Transverse colon (tissue), 4 donors: ENCODE data around the gene VPS26B. TPM values are rescaled to one million over a fixed set of nuclear protein-coding genes. Genes with fewer than 3 reads are reported as not detected.

Experiments
- DNase-seq: peaks from one replicate; pipeline ENCODE4 v3.0.0-alpha.2; 2019
- H3K27ac ChIP-seq, 4 donors: fragments of 200-600 bp; sonication (generic); 2 replicates each; pipeline ENCODE4 v1.5.1; 2016 to 2018; ENCODE audit warnings: inconsistent platforms in 4 of 4
- H3K27me3 ChIP-seq: fragments of 200-600 bp; sonication (generic); 2 replicates; pipeline ENCODE4 v1.5.1; 2017; ENCODE audit warnings: inconsistent platforms
- H3K36me3 ChIP-seq, 4 donors: fragments of 200-600 bp; sonication (generic); 2 replicates each; pipeline ENCODE4 v1.5.1; 2017 to 2019; ENCODE audit warnings: inconsistent platforms in 4 of 4
- H3K4me1 ChIP-seq, 4 donors: fragments of 200-600 bp; sonication (generic); 2 replicates each; pipeline ENCODE4 v1.5.1; 2017 to 2020; ENCODE audit warnings: inconsistent platforms in 4 of 4
- H3K4me3 ChIP-seq, 4 donors: fragments of 200-600 bp; sonication (generic); 1 replicate in 1 of 4; 2 replicates in 3 of 4; pipeline versions ENCODE4 v1.5.1 to v1.6.1; 2017 to 2019; ENCODE audit warnings: inconsistent platforms in 4 of 4
- H3K9me3 ChIP-seq, 2 donors: fragments of 200-600 bp; sonication (generic); 2 replicates each; pipeline ENCODE4 v1.5.1; 2017 to 2019; ENCODE audit warnings: inconsistent platforms in 2 of 2
- CTCF ChIP-seq, 5 experiments: fragments of 200-600 bp in 3 of 5; fragments of 450-650 bp in 2 of 5; sonication (generic) in 3 of 5; IDR thresholded peaks; 1 replicate in 2 of 5; 2 replicates in 3 of 5; pipeline ENCODE4 v1.5.1; 2016 to 2017; ENCODE audit warnings: antibody characterized with exemption in 5 of 5, inconsistent platforms in 3 of 5, mild to moderate bottlenecking in 2 of 5, moderate library complexity in 1 of 5
- EP300 ChIP-seq: sonication (generic); formaldehyde crosslinking; IDR thresholded peaks from one replicate; pipeline ENCODE4 v1.6.1; 2017; ENCODE audit warnings: antibody characterized with exemption, low read depth
- POLR2A ChIP-seq: fragments of 450-650 bp; IDR thresholded peaks from one replicate; pipeline ENCODE4 v1.6.1; 2016; ENCODE audit warnings: antibody characterized with exemption, mild to moderate bottlenecking, moderate library complexity
- POLR2AphosphoS5 ChIP-seq, 3 donors: sonication (generic); formaldehyde crosslinking; IDR thresholded peaks; one replicate each; pipeline ENCODE4 v1.6.1; 2016; ENCODE audit warnings: antibody characterized with exemption in 3 of 3
- WGBS, 2 donors: methylation state at CpG; one replicate each; pipeline ENCODE4 v1.1.5; 2018; ENCODE audit warnings: low coverage in 1 of 2; 5-methylcytosine and 5-hydroxymethylcytosine counted together
- in situ Hi-C, 4 donors: fragments of 200-750 bp; cut with MboI; loops; one replicate each; pipeline versions ENCODE4 v1.15.0 to v1.15.1; 2017; ENCODE audit warnings: low sequenced_read_pairs in 3 of 4, low pct_ligation_motif_present in 1 of 4, low pct_unique_long_range_greater_than_20kb in 1 of 4
- intact Hi-C: fragments of 100-400 bp; cut with DNase I; formaldehyde crosslinking; loops from one replicate; pipeline ENCODE4 v1.15.1; 2023; ENCODE audit warnings: low total_unique reads
- total RNA-seq, 4 donors: library from RNA; depleted of rRNA; stranded (reverse); fragments of >200 nt; gene quantifications; one replicate each; pipeline ENCODE4 v1.1.0, GENCODE V29; 2016

The VPS26B gene
- total RNA-seq, 4 donors from 2014 or later = 32.8 to 49.4 (median 44.6) TPM

GRCh38 chr11:134196756-134197155 is 27.7 kb upstream of the VPS26B start:
- no peak for TF ChIP-seq POLR2A
- no peak for TF ChIP-seq POLR2AphosphoS5 (IDR thresholded peaks at IDR 0.05)
- TF ChIP-seq EP300 = no peak
- no peak for TF ChIP-seq CTCF (IDR thresholded peaks at IDR 0.05)
- peaks cover 0 to 13% (median 5%) of the 10 kb centered on the region in 4 donors for H3K36me3 ChIP-seq
- H3K4me1 ChIP-seq = no peaks in the 10 kb centered on the region
- WGBS, 2 donors = 86 to 95% methylated on average over 3 to 4 of the region's 4 CpGs
- intact Hi-C loops (no loop called here), in situ Hi-C loops (no loop called here)
- no peak overlapping the region for H3K4me3 ChIP-seq
- no peaks in the 10 kb centered on the region for H3K9me3 ChIP-seq
- DNase-seq = no peak
- H3K27ac ChIP-seq = no peak overlapping the region
- H3K27me3 ChIP-seq = no peaks in the 10 kb centered on the region

- Histone ChIP-seq H3K36me3 (peaks cover 0 to 25% (median 9%) of the 10 kb centered on the region in 4 donors), H3K4me3 (no peak overlapping the region), H3K4me1 (no peaks in the 10 kb centered on the region), H3K27me3 (no peaks in the 10 kb centered on the region), H3K27ac (no peak overlapping the region), H3K9me3 (no peaks in the 10 kb centered on the region)
- TF ChIP-seq EP300 (no peak), POLR2A (no peak), CTCF (IDR thresholded peaks at IDR 0.05) (no peak)
- in situ Hi-C loops = no loop called here
- DNase-seq = no peak
- intact Hi-C loops = no loop called here
- WGBS, 2 donors = 97 to 100% methylated on average over 7 to 9 of the region's 9 CpGs
These were observed 24.9 kb upstream of the VPS26B start for GRCh38 chr11:134199531-134199930.

GRCh38 chr11:134200688-134201087 is 23.8 kb upstream of the VPS26B start:
- no peak overlapping the region for H3K27ac ChIP-seq
- in situ Hi-C loops = no loop called here
- H3K36me3 ChIP-seq = peaks cover 0 to 29% (median 9%) of the 10 kb centered on the region in 4 donors
- no peak for TF ChIP-seq CTCF (IDR thresholded peaks at IDR 0.05)
- intact Hi-C loops = no loop called here
- no peaks in the 10 kb centered on the region for H3K4me1 ChIP-seq
- H3K9me3 ChIP-seq = no peaks in the 10 kb centered on the region
- no peak overlapping the region for H3K4me3 ChIP-seq
- no peak for DNase-seq
- no peaks in the 10 kb centered on the region for H3K27me3 ChIP-seq
- WGBS, 2 donors = 94 to 100% methylated on average over 2 to 6 of the region's 6 CpGs

- Histone ChIP-seq H3K4me1 (no peaks in the 10 kb centered on the region), H3K36me3 (peaks cover 0 to 29% (median 9%) of the 10 kb centered on the region in 4 donors), H3K9me3 (no peaks in the 10 kb centered on the region), H3K27me3 (no peaks in the 10 kb centered on the region), H3K27ac (no peak overlapping the region), H3K4me3 (no peak overlapping the region)
- in situ Hi-C loops (no loop called here), intact Hi-C loops (no loop called here)
- no peak for DNase-seq
- 91 to 92% methylated on average over 4 of the region's 4 CpGs for WGBS, 2 donors
- no peak for TF ChIP-seq POLR2AphosphoS5 (IDR thresholded peaks at IDR 0.05)
- no peak for TF ChIP-seq EP300
- TF ChIP-seq POLR2A = no peak
- TF ChIP-seq CTCF (IDR thresholded peaks at IDR 0.05) = no peak
These were observed 21.8 kb upstream of the VPS26B start for GRCh38 chr11:134202661-134203060.
